Left colon (tissue), 2 donors: ENCODE measurements around the gene DOCK9. TPM values are rescaled to one million over a fixed set of nuclear protein-coding genes. Genes with fewer than 3 reads are reported as not detected.
A peak's percentile ranks its signal among the peaks of the same experiment; 100 is the strongest.

Experiments
- ATAC-seq: fragments of 200-7000 bp; cut with Tn5 transposase; one replicate; pipeline ENCODE4 v1.9.1; 2020; ENCODE audit warnings: mild to moderate bottlenecking, moderate library complexity
- DNase-seq, 2 donors: peaks; one replicate each; pipeline ENCODE4 v3.0.0-alpha.2; 2020
- intact Hi-C, 2 donors: fragments of 100-400 bp; cut with DNase I in 1 of 2; cut with micrococcal nuclease in 1 of 2; formaldehyde crosslinking; loops; one replicate each; pipeline versions ENCODE4 v1.11.2 to v1.14.0; 2022; cut with DNase I, micrococcal nuclease
- total RNA-seq, 2 donors: library from RNA; stranded (reverse); fragmentation: NEBNext Ultra II Directional; extraction: Animal tissue kit (Norgen Biotek cat#: 25700); gene quantifications; one replicate each; pipeline ENCODE4 v1.2.1, GENCODE V29; 2021
- donor health status: DM: no; HTN: no; CAD: no.
- donor health status: DM: yes; HTN: yes; CAD: no.

Gene DOCK9
- total RNA-seq, 2 donors from 2014 or later, result 50.0 to 60.4 TPM

DNA sequence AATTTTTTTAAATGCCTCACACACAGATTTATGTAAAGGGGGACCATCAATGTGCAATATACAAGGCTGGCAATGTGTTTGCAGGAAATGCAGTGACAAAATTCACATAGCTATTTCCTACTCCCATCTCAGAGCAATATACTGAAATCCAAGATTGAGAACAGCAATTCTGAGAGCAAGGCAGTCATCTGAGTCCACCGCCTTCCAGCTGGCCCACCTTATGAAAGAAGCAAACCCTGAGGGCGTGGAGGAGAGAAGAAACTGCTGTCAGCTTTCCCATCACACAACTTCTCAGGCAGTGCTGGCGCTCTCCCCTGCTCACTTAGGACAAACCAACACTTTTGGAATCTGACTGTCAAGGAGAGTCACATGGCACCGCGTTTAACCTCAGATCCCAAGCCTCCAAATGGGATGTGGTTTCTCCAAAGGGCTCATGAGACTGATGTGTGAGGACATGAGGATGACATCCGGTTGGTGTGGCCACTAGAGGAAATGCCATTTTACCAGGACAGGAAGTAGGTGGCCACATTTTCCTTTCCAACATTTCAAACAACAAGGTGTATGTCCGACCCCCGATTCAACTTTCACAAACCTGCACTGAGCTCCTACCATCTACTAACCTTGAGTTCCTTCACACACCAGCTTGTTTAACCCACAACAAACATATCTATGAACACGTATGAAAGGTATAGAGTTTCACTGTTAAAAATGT, 3.7 kb upstream of the DOCK9 start:
- DNase-seq (no peak), ATAC-seq (no peak)
- intact Hi-C loops, result no loop called here

- ATAC-seq (no peak), DNase-seq (no peak)
- intact Hi-C loops, result no loop called here
These were observed 1.3 kb upstream of the DOCK9 start for GRCh38 chr13:98979012-98979660.

GRCh38 chr13:98978280-98978679, 416 bp upstream of the DOCK9 start:
- DNase-seq (no peak), ATAC-seq (peak; percentile 3)
- intact Hi-C loops, result no loop called here

DNA sequence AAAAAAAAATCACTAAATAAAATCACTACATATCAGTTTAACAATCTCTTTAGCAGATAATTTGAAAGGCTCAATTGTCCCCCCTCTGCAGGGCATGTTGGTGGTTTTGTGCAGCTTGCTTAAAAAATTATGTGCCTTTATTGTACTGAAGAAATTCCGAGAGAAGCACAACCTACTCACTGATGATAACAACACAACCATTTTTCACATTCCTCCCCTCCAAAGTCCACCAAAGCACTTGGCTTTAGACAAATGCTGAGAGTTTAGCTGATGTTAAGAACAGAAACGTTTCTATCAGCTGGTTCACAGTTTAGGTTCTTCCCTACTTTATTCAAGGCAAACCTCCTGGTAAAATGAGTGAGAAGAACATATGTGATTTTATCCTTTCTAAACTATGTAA, 923 bp downstream of the DOCK9 start:
- intact Hi-C loops, result no loop called here
- DNase-seq (no peak), ATAC-seq (no peak)

DNA sequence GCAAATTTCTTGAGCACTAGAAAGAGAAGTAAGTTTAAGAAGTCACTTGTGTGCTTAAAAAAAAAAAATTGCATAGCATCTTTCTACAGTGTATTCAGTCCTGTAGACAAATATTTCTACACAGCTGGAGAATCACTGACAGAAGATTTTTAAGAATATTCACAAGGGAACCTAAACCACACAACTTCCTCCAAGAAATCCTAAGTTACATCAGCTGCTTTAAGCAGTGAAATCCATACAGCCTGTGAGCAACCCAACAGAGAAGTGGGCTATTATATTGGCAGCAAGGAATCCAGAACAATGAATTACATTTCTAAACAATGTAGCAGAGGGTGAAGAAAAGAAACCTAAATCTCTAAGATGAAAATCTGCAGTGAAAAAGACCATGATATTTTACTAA, 1.5 kb downstream of the DOCK9 start:
- intact Hi-C loops, result no loop called here
- no peak for DNase-seq
- ATAC-seq, result no peak

GRCh38 chr13:98975822-98976261, 2.0 kb downstream of the DOCK9 start:
- intact Hi-C loops, result no loop called here
- ATAC-seq (peak; percentile 50), DNase-seq (no peak)

- intact Hi-C loops, result no loop called here
- no peak for ATAC-seq
- DNase-seq, result no peak
These were observed 3.8 kb downstream of the DOCK9 start for GRCh38 chr13:98974053-98974452.

GRCh38 chr13:98972627-98973026, 5.2 kb downstream of the DOCK9 start:
- no peak for DNase-seq
- intact Hi-C loops, result no loop called here
- ATAC-seq, result no peak

DNA sequence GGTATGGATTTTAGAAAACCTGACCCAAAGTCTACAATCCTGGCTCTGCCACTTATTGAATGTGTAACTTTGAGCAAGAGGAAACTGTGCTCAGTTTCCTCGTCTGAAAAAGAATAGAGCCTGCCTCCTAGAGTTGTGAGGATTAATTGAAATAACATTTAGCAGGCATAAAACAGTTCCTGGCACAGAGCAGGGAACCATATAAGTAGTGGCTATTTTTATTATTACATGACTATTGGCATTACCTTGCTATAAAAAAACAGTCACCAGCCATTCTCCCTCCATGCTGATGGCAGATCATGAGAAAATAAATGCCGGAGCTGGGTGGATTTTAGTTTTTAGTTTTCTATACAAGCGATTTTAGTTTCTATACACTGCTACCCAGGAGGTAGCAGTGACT, 5.8 kb downstream of the DOCK9 start:
- intact Hi-C loops, result no loop called here
- no peak for DNase-seq
- no peak for ATAC-seq

- ATAC-seq (no peak), DNase-seq (no peak)
- intact Hi-C loops, result no loop called here
These were observed 7.5 kb downstream of the DOCK9 start for GRCh38 chr13:98970330-98970729.

GRCh38 chr13:98967491-98967890, 10.4 kb downstream of the DOCK9 start:
- intact Hi-C loops, result no loop called here
- DNase-seq (no peak), ATAC-seq (no peak)

DNA sequence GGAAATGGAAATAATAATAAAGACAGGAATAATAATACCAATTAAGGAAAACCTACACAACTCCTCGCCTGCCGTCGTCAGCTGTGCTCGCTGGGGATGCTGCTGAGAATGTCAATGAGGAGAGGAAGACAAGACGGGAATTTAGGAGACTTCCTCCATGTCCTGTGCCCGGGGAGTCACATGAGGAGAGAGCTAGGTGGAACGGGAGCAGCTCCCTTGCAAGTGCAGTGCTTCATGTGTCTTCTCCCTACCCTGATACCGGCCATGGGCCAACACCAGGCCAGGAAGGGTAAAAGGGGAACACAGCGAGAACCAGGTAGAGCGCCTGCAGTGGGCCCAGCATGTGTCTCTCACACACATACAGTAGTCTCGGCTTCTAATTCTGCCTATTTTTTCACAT, 11.8 kb downstream of the DOCK9 start:
- no peak for ATAC-seq
- intact Hi-C loops, result no loop called here

DNA sequence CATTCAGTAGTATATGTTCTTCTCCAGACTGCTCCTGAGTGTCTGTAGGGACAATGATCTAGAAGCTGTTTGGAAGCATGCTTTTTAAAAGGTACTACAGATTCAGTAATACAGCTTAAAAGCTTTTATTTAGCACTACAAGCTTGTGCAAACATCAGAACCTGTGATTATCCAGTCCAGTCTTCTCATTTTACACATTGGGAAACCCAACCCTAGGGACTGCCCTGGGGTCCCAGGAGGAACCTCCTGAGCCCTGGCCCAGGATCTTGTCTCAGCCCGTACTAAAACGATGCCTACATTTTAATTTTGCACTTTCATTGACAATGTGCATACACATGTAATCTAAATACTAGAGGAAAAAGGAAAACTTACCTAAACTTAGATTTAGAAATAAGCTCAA, 12.5 kb downstream of the DOCK9 start:
- intact Hi-C loops, result no loop called here
- no peak for ATAC-seq
- no peak for DNase-seq

More for the DNA sequence above, 11.8 kb downstream of the DOCK9 start:
- no peak for DNase-seq

- intact Hi-C loops, result no loop called here
- no peak for ATAC-seq
These were observed 13.9 kb downstream of the DOCK9 start for GRCh38 chr13:98963917-98964316.

DNA sequence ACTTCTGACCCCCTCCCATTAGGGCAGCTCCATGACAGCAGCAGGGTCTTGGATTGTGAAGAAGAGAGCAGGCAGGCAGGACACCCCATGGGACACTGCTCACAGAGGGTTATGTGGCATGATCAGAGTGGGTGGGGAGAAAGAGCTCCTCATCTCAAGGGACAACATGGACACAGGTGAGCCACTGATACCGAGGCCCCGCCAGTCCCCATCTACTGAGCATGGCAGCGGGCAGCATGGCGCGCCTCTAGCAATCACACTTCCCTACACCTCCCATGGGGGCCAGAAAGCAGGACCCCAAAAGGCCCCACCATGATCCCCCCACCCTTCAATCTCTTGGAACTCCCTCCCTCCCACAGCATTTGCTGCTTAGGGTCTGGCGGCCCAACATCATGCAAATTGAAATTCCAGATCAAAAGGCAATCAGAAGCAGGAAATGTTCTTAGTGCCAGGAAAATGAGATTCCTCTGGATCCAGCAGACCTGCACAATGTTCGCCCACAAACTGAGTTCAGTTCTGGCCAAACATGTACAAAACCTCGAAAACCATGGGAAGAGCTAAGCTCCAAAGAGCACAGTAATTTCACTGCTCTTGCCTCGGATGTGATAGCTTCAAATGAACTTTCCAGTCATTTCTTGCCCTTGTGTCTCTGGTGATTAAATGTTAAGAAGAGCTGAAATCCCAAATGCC, 14.8 kb downstream of the DOCK9 start:
- intact Hi-C loops, result no loop called here
- DNase-seq (no peak), ATAC-seq (no peak)

More at GRCh38 chr13:98963917-98964316, 13.9 kb downstream of the DOCK9 start:
- DNase-seq, result no peak

GRCh38 chr13:98961503-98962105, 16.3 kb downstream of the DOCK9 start:
- no peak for DNase-seq
- intact Hi-C loops, result no loop called here
- ATAC-seq, result no peak

GRCh38 chr13:98960606-98961502, 17.0 kb downstream of the DOCK9 start:
- intact Hi-C loops, result no loop called here
- no peak for DNase-seq
- ATAC-seq, result no peak

DNA sequence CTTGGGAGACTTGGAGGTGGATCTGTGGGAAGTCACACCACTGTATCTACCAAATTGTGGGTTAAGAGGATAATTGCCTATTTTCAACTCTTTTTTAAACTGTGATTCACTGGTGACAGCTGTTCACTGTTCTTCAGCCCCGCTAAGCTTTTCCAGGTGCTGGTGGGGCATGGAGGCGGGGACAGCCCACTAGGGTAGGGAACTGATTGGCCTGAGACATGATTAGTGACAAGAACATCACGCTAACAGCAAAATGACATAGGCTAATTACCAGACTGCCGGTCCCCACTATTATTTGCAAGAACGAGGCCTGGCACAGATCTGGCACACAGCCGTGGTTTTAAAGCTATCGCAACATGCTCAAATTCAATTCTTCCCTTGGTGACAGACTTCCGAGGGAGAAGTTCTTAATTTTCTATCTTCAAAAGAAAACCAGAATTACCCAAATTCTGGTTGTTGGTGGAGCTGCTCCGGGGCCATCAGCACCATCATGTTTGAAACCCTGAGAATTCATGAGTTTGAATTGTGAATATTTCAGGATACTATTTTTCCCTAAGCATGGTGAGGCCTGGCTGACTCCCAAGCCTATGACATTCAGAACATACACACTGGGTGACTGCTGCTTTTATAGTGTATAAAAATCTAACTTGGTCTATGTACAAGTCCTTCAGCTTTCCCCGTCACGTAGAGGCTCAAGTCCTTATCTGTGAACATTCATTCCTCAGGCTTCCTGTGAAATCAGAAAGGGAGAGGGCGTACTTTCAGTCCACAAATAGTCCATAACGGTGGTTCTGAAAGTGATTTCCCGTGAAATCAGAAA, 17.9 kb downstream of the DOCK9 start:
- ATAC-seq (no peak), DNase-seq (no peak)

More for the DNA sequence above, 17.9 kb downstream of the DOCK9 start:
- intact Hi-C loops, result no loop called here
